HepG2 (cell line): Measurements from ENCODE around the gene BEST2. TPM values are rescaled to one million over a fixed set of nuclear protein-coding genes. Genes with fewer than 3 reads are reported as not detected.

ENCODE experiments used
- AGO2 ChIP-seq: fragments of 200-400 bp; formaldehyde crosslinking; optimal IDR thresholded peaks from 2 replicates; pipeline ENCODE3; 2017; ENCODE audit warnings: mild to moderate bottlenecking, low read depth, low read length, moderate library complexity
- ARNT2 ChIP-seq: sonication (generic); formaldehyde crosslinking; IDR thresholded peaks from 2 replicates; pipeline ENCODE4 v1.8.0; 2022; ENCODE audit warnings: mild to moderate bottlenecking, low read depth, missing genetic modification reagents, moderate library complexity
- CBX5 ChIP-seq: sonication (generic); formaldehyde crosslinking; IDR thresholded peaks from 2 replicates; pipeline ENCODE4 v1.4.0; 2020; ENCODE audit warnings: missing genetic modification reagents, borderline replicate concordance
- CCAR2 ChIP-seq: fragments of 200-400 bp; formaldehyde crosslinking; optimal IDR thresholded peaks from 2 replicates; pipeline ENCODE3; 2018; ENCODE audit warnings: low read depth, mild to moderate bottlenecking, low read length, moderate library complexity
- GMEB1 ChIP-seq: sonication (generic); formaldehyde crosslinking; IDR thresholded peaks from 2 replicates; pipeline ENCODE4 v1.5.1; 2020; ENCODE audit warnings: missing genetic modification reagents, mild to moderate bottlenecking, borderline replicate concordance
- IRX3 ChIP-seq: sonication (generic); formaldehyde crosslinking; IDR thresholded peaks from 2 replicates; pipeline ENCODE4 v1.8.1; 2023; ENCODE audit warnings: mild to moderate bottlenecking, low read depth, missing genetic modification reagents, borderline replicate concordance
- JUN ChIP-seq: sonication (generic); formaldehyde crosslinking; IDR thresholded peaks from 2 replicates; pipeline ENCODE4 v1.4.0; 2020; ENCODE audit warnings: mild to moderate bottlenecking, missing genetic modification reagents
- KLF12 ChIP-seq: sonication (generic); formaldehyde crosslinking; IDR thresholded peaks from 2 replicates; pipeline ENCODE4 v1.4.0; 2020; ENCODE audit warnings: missing genetic modification reagents, borderline replicate concordance
- PATZ1 ChIP-seq: sonication (generic); formaldehyde crosslinking; IDR thresholded peaks from 2 replicates; pipeline ENCODE4 v1.4.0; 2020; ENCODE audit warnings: missing genetic modification reagents
- PHF21A ChIP-seq: sonication (generic); formaldehyde crosslinking; IDR thresholded peaks from 2 replicates; pipeline ENCODE4 v1.5.0; 2020; ENCODE audit warnings: mild to moderate bottlenecking, missing genetic modification reagents
- TERF1 ChIP-seq: sonication (generic); formaldehyde crosslinking; IDR thresholded peaks from 2 replicates; pipeline ENCODE4 v1.8.0; 2022; ENCODE audit warnings: mild to moderate bottlenecking, missing genetic modification reagents, moderate library complexity
- TP53 ChIP-seq: sonication (generic); formaldehyde crosslinking; conservative IDR thresholded peaks from 2 replicates; pipeline ENCODE4 v1.4.0; 2020; ENCODE audit warnings: missing genetic modification reagents
- XRCC5 ChIP-seq: fragments of 200-400 bp; formaldehyde crosslinking; optimal IDR thresholded peaks from 2 replicates; pipeline ENCODE3; 2017; ENCODE audit warnings: mild to moderate bottlenecking, low read length
- ZBTB10 ChIP-seq: sonication (generic); formaldehyde crosslinking; IDR thresholded peaks from 2 replicates; pipeline ENCODE4 v1.4.0; 2020; ENCODE audit warnings: missing genetic modification reagents, borderline replicate concordance
- ZFP62 ChIP-seq: sonication (generic); formaldehyde crosslinking; IDR thresholded peaks from 2 replicates; pipeline ENCODE4 v1.4.0; 2020; ENCODE audit warnings: missing genetic modification reagents
- ZNF18 ChIP-seq: sonication (generic); formaldehyde crosslinking; IDR thresholded peaks from 2 replicates; pipeline ENCODE4 v1.8.0; 2022; ENCODE audit warnings: mild to moderate bottlenecking, missing genetic modification reagents; ENCODE audit not compliant: insufficient replicate concordance
- ZNF224 ChIP-seq: sonication (generic); formaldehyde crosslinking; IDR thresholded peaks from 2 replicates; pipeline ENCODE4 v1.5.0; 2020; ENCODE audit warnings: mild to moderate bottlenecking, missing genetic modification reagents
- ZNF792 ChIP-seq: IDR thresholded peaks from 2 replicates; pipeline ENCODE4 v1.6.1; 2016
- polyA plus RNA-seq, 8 experiments: library from polyadenylated mRNA; depleted of rRNA in 3 of 8; stranded (reverse) in 7 of 8; unstranded in 1 of 8; fragments of >200 nt; fragmentation: Illumina TruSeq in 4 of 8; extraction: Trizol in 4 of 8; gene quantifications; 2 replicates each; pipeline versions ENCODE4 v1.2.1 to v1.2.3, GENCODE V29; 2011 to 2016; ENCODE audit warnings: low read depth in 4 of 8, missing spikeins in 1 of 8, mixed read lengths in 1 of 8; ENCODE audit not compliant: insufficient read depth in 1 of 8
- total RNA-seq, 5 experiments: library from RNA; depleted of rRNA; stranded (reverse); fragments of >200 nt; fragmentation: Illumina TruSeq; extraction: Trizol; gene quantifications; 2 replicates each; pipeline ENCODE4 v1.2.3, GENCODE V29; 2016; ENCODE audit warnings: low read depth in 1 of 5

BEST2 gene
- total and polyA plus RNA-seq, 2 of the 13 experiments (the other 11 are each of a cell fraction or from before 2014, with no cell fraction given): not detected

GRCh38 chr19:12792051-12792852 lies 40.7 kb downstream of the BEST2 start (continued):
- 0 out of 2 replicates have a peak, but pooled peaks have one; percentile 37 for TF ChIP-seq TP53 (CRISPR knock-in tag)
- peak; percentile 93 for TF ChIP-seq ARNT2 (CRISPR knock-in tag)
- peak; percentile 45; the same call in 1 of the 2 replicates for TF ChIP-seq KLF12 (CRISPR knock-in tag)
- peak; percentile 49 for TF ChIP-seq PATZ1 (CRISPR knock-in tag)
- no peak for TF ChIP-seq ZNF18 (CRISPR knock-in tag)
- TF ChIP-seq CBX5 (CRISPR knock-in tag): no peak
- peak; percentile 40; the same call in 1 of the 2 replicates for TF ChIP-seq ZNF792 (CRISPR knock-in tag)
- no peak for TF ChIP-seq CCAR2
- TF ChIP-seq ZBTB10 (CRISPR knock-in tag): no peak; the same call in 1 of the 2 replicates
- peak; percentile 57 for TF ChIP-seq PHF21A (CRISPR knock-in tag)
- TF ChIP-seq ZFP62 (CRISPR knock-in tag): no peak
- TF ChIP-seq GMEB1 (CRISPR knock-in tag): peak; percentile 19; the same call in 1 of the 2 replicates
- TF ChIP-seq ZNF224 (CRISPR knock-in tag): no peak
- peak; percentile 40 for TF ChIP-seq AGO2
- TF ChIP-seq IRX3: 0 out of 2 replicates have a peak, but pooled peaks have one; percentile 62
- 0 out of 2 replicates have a peak, but pooled peaks have one; percentile 53 for TF ChIP-seq JUN (CRISPR knock-in tag)
- TF ChIP-seq TERF1 (CRISPR knock-in tag): peak; percentile 42; the same call in 1 of the 2 replicates
- TF ChIP-seq XRCC5: peak; percentile 23
